ENCODE data around the gene ITGA6. TPM values are rescaled to one million over a fixed set of nuclear protein-coding genes. Genes with fewer than 3 reads are reported as not detected.

ITGA6 gene
- total RNA-seq, 1 experiment from 2014 or later, result 78.3 TPM

- Histone ChIP-seq H2AFZ (ENCODE audit: low read length) (no peak overlapping the region), H4K91ac (ENCODE audit: insufficient read length, low read depth, low read length) (no peak overlapping the region), H3T11ph (ENCODE audit: low read length) (no peak overlapping the region), H2BK20ac (ENCODE audit: low read depth, low read length, poor library complexity, severe bottlenecking) (no peak overlapping the region), H2BK15ac (ENCODE audit: low read depth, low read length) (no peak overlapping the region), H3K18ac (ENCODE audit: insufficient read length, low read depth, low read length) (no peak overlapping the region), H3K79me2 (ENCODE audit: insufficient read depth, low read length) (no peaks in the 10 kb centered on the region), H3K9me3 (ENCODE audit: control insufficient read depth, low read depth, low read length) (no peaks in the 10 kb centered on the region), H3K4me1 (ENCODE audit: insufficient read depth, low read length) (no peaks in the 10 kb centered on the region; the same call in 1 of the 2 replicates), H2AK5ac (ENCODE audit: insufficient read length, low read length) (no peak overlapping the region), H2BK5ac (ENCODE audit: insufficient read length, low read length) (no peak overlapping the region), H3K14ac (ENCODE audit: insufficient read depth, low read length) (no peak overlapping the region), H3K4me2 (ENCODE audit: insufficient read depth, insufficient read length, low read length) (no peak overlapping the region), H4K8ac (replicated peaks; ENCODE audit: insufficient read length, low read depth, low read length) (no peak overlapping the region), H3K23me2 (ENCODE audit: insufficient read length, low read depth, low read length, poor library complexity, severe bottlenecking) (no peaks in the 10 kb centered on the region), H2BK12ac (ENCODE audit: insufficient read length, low read depth, low read length) (no peak overlapping the region), H3K23ac (ENCODE audit: insufficient read length, low read depth, low read length) (no peak overlapping the region), H3K79me1 (ENCODE audit: insufficient read depth, low read depth, low read length, poor library complexity, severe bottlenecking) (no peaks in the 10 kb centered on the region), H3K27ac (ENCODE audit: insufficient read length, low read depth, low read length) (no peak overlapping the region), H4K5ac (ENCODE audit: insufficient read length, low read depth, low read length) (no peak overlapping the region), H2BK120ac (ENCODE audit: low read depth, low read length, poor library complexity, severe bottlenecking) (no peak overlapping the region), H3K9ac (ENCODE audit: extremely low read depth, insufficient read length, low read length) (no peak overlapping the region), H3K56ac (ENCODE audit: insufficient read length, low read depth, low read length) (no peak overlapping the region), H3K27me3 (ENCODE audit: insufficient read depth, low read length) (no peaks in the 10 kb centered on the region), H4K20me1 (ENCODE audit: control insufficient read depth, insufficient read depth, insufficient read length) (no peaks in the 10 kb centered on the region), H3K4ac (ENCODE audit: low read depth, low read length) (no peak overlapping the region)
- Mint-ChIP-seq H3K4me1 (peaks cover 23 to 25% of the 10 kb centered on the region in 2 experiments), H3K36me3 (ENCODE audit: insufficient read depth in 1 of 3, low read depth in 3 of 3) (peaks cover 0 to 5% (median 5%) of the 10 kb centered on the region in 3 experiments; a peak in 1 of 7 replicates), H3K9me3 (no peaks in the 10 kb centered on the region; a peak in 1 of 5 replicates), H3K27ac (no peak overlapping the region), H3K4me3 (no peak overlapping the region), H3K27me3 (ENCODE audit: low read depth) (peaks cover 5% of the 10 kb centered on the region)
- no CpG with 5 or more reads among the region's 4 CpGs for WGBS (ENCODE audit: extremely low coverage, insufficient read length, low lambda C conversion rate)
- TF ChIP-seq, protein P1, sequence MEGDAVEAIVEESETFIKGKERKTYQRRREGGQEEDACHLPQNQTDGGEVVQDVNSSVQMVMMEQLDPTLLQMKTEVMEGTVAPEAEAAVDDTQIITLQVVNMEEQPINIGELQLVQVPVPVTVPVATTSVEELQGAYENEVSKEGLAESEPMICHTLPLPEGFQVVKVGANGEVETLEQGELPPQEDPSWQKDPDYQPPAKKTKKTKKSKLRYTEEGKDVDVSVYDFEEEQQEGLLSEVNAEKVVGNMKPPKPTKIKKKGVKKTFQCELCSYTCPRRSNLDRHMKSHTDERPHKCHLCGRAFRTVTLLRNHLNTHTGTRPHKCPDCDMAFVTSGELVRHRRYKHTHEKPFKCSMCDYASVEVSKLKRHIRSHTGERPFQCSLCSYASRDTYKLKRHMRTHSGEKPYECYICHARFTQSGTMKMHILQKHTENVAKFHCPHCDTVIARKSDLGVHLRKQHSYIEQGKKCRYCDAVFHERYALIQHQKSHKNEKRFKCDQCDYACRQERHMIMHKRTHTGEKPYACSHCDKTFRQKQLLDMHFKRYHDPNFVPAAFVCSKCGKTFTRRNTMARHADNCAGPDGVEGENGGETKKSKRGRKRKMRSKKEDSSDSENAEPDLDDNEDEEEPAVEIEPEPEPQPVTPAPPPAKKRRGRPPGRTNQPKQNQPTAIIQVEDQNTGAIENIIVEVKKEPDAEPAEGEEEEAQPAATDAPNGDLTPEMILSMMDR (conservative IDR thresholded peaks at IDR 0.05), result no peak
- DNase-seq, result no peak
These were observed 40.0 kb upstream of the ITGA6 start for GRCh38 chr2:172387361-172387760.

All from H9 (cell line).